GM12873 (cell line): Measurements from ENCODE around the gene DNAH14.

Experiments used
- TF ChIP-seq, protein P1 (sequence below): IDR thresholded peaks from 2 replicates; pipeline ENCODE4 v1.5.1; 2012; ENCODE audit warnings: low read depth, mild to moderate bottlenecking, moderate library complexity, low read length, control low read depth; ENCODE audit not compliant: insufficient read depth; ENCODE audit errors: missing control alignments

The DNAH14 gene

DNA sequence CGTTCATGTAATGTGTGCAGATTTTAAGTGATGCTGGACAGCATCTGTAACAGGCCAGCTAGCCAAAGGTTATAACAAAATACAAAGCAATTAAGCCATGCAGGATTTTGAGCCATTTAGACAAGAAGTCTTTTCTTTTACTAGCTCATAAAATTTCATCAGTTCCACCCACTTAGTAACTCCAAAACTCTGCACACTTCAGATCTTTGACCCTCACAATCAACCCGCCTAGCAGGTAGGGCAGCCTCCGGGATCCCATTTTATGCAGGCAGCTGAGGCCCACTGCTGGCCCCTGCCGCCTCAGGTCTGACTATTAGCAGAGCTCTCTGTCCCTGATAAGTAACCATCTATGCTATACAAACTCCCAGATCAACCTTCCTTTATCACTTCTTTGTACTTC is 489.1 kb downstream of the DNAH14 start:
- TF ChIP-seq, protein P1, sequence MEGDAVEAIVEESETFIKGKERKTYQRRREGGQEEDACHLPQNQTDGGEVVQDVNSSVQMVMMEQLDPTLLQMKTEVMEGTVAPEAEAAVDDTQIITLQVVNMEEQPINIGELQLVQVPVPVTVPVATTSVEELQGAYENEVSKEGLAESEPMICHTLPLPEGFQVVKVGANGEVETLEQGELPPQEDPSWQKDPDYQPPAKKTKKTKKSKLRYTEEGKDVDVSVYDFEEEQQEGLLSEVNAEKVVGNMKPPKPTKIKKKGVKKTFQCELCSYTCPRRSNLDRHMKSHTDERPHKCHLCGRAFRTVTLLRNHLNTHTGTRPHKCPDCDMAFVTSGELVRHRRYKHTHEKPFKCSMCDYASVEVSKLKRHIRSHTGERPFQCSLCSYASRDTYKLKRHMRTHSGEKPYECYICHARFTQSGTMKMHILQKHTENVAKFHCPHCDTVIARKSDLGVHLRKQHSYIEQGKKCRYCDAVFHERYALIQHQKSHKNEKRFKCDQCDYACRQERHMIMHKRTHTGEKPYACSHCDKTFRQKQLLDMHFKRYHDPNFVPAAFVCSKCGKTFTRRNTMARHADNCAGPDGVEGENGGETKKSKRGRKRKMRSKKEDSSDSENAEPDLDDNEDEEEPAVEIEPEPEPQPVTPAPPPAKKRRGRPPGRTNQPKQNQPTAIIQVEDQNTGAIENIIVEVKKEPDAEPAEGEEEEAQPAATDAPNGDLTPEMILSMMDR: no peak

DNA sequence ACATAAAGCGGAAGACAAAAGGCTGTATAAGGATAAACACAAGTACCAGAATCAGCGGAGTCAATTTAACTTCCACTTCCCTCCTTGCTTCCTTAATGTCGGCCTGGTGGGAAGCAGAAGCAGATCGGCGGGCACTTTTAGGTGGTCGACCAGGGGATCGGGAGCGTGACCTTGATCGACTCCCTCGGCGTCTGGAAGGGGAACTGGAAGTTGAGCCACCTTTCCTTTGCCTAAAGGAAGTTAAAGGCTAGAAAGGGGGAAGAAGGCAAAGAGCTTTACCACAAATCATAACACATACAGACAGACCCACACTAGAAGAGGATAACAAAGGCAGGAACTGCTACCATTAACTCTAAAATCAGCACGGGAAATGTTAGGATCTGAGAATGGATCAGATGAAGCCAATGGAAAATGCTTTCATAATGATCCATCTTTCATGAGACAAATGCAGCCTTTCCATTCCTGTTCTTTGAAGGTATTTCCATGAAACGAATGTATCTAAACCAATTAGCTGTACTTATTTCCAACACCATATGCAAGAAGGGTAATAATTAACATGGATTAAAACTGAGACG is 492.6 kb downstream of the DNAH14 start:
- TF ChIP-seq, protein P1: no peak

DNA sequence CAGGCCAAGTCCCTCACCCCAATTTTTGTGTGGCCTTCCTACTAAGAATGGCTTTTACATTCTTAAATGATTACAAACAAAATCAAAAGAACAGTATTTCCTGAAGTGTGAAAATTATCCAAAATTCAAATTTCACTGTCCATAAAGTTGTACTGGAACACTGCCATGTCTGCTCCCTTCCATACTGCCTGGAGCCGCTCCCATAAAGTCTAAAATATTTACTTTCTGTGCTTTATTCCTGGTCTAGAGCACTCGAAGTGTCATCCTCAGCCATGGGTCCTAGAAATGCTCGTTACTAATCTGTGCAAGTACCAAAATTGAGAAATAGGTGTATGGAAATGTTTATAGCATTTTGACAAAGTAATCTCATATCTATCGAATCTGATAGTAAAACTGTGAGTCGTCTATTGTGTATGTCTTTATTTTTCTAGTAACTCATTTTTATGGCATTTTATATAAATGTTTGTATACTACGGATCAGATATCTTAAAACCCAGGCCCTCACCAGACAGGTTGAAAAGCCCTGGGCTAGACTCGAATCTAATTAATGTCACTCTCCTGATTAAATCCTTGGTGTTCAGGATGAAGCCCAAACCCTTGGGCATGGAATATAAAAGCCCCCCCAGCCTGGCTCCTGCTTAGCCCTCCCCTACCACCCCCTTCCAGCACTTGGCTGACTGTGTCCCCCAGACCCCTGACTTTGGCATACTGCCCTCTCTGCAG is 493.5 kb downstream of the DNAH14 start:
- TF ChIP-seq, protein P1: no peak

DNA sequence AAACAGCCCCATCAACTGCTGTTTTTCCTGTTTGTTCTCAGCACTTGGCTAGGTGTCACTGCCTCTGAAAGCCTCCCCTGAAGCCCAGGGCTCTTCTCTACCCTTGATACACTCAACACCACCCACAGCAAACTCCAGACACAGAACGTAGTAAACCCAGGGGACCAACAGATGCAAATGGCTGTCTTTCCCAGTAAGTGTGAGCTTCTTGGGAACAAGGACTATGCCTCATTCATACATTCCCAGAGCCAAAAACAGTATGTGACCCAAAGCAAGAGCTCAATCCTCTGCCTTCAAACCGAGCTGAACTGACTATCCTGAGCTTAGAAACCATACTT is 494.0 kb downstream of the DNAH14 start:
- TF ChIP-seq, protein P1: no peak

DNA sequence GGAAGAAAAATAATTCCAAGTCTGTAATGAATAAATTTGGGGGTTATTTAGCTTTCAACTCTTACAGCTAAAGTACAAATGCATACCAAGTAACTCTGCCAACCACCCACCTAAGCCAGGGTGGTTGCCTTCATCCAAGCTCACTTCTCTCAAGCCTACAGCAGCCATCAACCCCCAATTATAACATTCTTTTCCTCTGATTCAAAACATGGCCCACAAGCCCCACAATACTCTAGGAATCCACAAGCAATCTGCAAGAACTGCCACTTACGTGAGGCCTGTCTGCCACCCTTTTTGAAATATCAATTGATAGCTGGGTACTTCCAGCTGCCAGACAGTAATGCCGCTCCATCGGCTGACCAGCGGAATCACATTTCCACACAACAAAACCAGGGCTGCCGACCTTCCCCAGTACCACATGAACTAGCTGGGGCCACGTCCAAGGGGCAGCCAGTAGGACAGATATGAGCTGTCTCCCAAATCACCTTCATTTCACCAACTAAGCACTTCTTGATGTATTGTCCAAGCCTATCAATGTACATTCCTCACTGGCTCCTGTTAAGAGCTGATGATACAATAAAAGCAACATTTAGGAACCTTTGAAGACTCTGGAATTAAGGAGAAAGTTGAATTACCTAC is 495.2 kb downstream of the DNAH14 start:
- TF ChIP-seq, protein P1: no peak

DNA sequence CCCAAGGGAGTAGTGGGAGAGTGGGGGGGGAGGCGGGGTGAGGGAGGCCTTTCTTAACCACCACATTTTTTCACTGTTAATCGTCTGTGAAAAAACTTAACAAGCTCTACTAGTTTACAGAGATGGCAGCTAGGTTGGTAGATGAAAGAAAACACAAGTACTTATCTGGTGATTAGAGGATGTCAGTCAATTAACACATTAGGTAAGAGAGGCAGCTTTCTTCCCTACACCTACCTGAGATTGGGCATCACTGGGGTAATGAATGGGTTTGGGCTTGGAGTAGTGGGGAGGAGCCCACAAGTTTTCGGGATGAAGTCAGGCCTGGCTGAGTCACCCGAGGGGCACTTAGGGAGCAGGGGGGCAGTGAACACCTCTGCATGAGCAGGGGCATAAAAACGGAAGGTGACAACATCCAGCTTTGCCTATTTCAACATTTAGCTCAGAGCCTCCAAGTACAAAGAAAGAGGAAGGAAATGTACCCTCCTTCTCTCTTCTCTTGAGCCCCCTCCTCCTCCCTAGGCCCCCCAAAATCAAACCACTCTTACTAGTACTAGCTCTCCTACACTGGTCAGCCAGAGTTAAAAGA is 495.8 kb downstream of the DNAH14 start:
- TF ChIP-seq, protein P1: no peak
